Measurements from ENCODE around the gene CD22. TPM values are rescaled to one million over a fixed set of nuclear protein-coding genes. Genes with fewer than 3 reads are reported as not detected.

CD22 gene
- total and polyA plus RNA-seq, 2 of the 4 experiments (the other 2 are of a cell fraction) = 0.18 to 0.22 TPM

GRCh38 chr19:35305181-35305580 lies 23.8 kb upstream of the CD22 start:
- Histone ChIP-seq H3K27ac (ENCODE audit: insufficient read depth, low read length) (no peak overlapping the region), H2AK5ac (ENCODE audit: low read depth, low read length) (no peak overlapping the region), H3K9me1 (ENCODE audit: insufficient read depth, low read length) (no peaks in the 10 kb centered on the region), H3K4me2 (ENCODE audit: low read depth, low read length) (no peak overlapping the region), H2AFZ (replicated peaks; ENCODE audit: low read length, poor library complexity) (no peak overlapping the region), H4K20me1 (ENCODE audit: insufficient read depth, low read length) (no peaks in the 10 kb centered on the region), H2BK20ac (ENCODE audit: low read depth, low read length) (no peak overlapping the region), H2BK120ac (ENCODE audit: low read depth, low read length) (no peak overlapping the region), H4K91ac (ENCODE audit: insufficient read depth, low read depth, low read length) (no peak overlapping the region), H2BK5ac (ENCODE audit: low read depth, low read length, poor library complexity, severe bottlenecking) (no peak overlapping the region), H3K14ac (replicated peaks; ENCODE audit: low read depth, low read length) (no peak overlapping the region), H3K79me1 (ENCODE audit: low read depth in 1 of 2, low read length in 2 of 2) (no peaks in the 10 kb centered on the region), H3K36me3 (ENCODE audit: control insufficient read depth, insufficient read depth, low read length) (no peaks in the 10 kb centered on the region), H2BK15ac (ENCODE audit: low read depth, low read length) (no peak overlapping the region), H3K9me3 (ENCODE audit: control insufficient read depth, insufficient read depth, low read length) (no peaks in the 10 kb centered on the region), H3K4me3 (ENCODE audit: insufficient read depth, low read depth, low read length) (no peak overlapping the region), H3K9ac (ENCODE audit: low read depth, low read length) (no peak overlapping the region), H3K4ac (ENCODE audit: low read depth, low read length) (no peak overlapping the region), H3K4me1 (ENCODE audit: control insufficient read depth, insufficient read depth, low read length) (no peaks in the 10 kb centered on the region), H2AK9ac (replicated peaks; ENCODE audit: low read depth, low read length, poor library complexity) (no peak overlapping the region), H3K27me3 (ENCODE audit: control insufficient read depth, insufficient read depth, low read length) (peaks cover 4% of the 10 kb centered on the region), H3K56ac (ENCODE audit: extremely low read depth, insufficient read depth, low read length) (no peak overlapping the region), H4K8ac (ENCODE audit: low read depth in 2 of 2, low read length in 2 of 2) (no peak overlapping the region), H3K23ac (ENCODE audit: low read depth, low read length) (no peak overlapping the region), H3K18ac (ENCODE audit: low read depth, low read length) (no peak overlapping the region), H4K5ac (ENCODE audit: low read depth, low read length) (no peak overlapping the region)
- BruUV-seq (replicated peaks) = no TSS peak
- dilution Hi-C loops (cut with HindIII; ENCODE audit: low sequenced_read_pairs, unreplicated experiment) (no loop called here), intact Hi-C loops (cut with micrococcal nuclease) (no loop called here), in situ Hi-C loops (cut with MboI; ENCODE audit: low sequenced_read_pairs) (no loop called here)
- no peak for ATAC-seq (ENCODE audit: low read depth)
- DNase-seq = no peak
- ChIA-PET POLR2A (ENCODE audit: unreplicated experiment) (no interaction called here), CTCF (no interaction called here)
- 60% methylated on average over 1 of the region's 6 CpGs; no CpG with 5 or more reads in 1 of the 2 experiments for whole genome bisulfite sequencing, 2 experiments (ENCODE audit: extremely low coverage in 2 of 2, insufficient read length in 1 of 2)
- TF ChIP-seq SMC3 (IDR thresholded peaks at IDR 0.05; ENCODE audit: low read depth, low read length) (no peak), ELK1 (IDR thresholded peaks at IDR 0.05; ENCODE audit: borderline replicate concordance, low read depth, low read length) (no peak), NFE2L2 (IDR thresholded peaks at IDR 0.05; ENCODE audit: low read depth, low read length) (no peak), POLR2A (IDR thresholded peaks at IDR 0.05; ENCODE audit: low read depth, low read length) (no peak), CTCF (conservative IDR thresholded peaks at IDR 0.05; ENCODE audit: low read depth, low read length) (no peak), USF2 (IDR thresholded peaks at IDR 0.05; ENCODE audit: low read depth, low read length) (no peak), CHD1 (IDR thresholded peaks at IDR 0.05; ENCODE audit: low read depth, low read length) (no peak), MAFK (IDR thresholded peaks at IDR 0.05; ENCODE audit: low read depth, low read length) (no peak), CEBPB (IDR thresholded peaks at IDR 0.05; ENCODE audit: low read depth, low read length) (no peak), BHLHE40 (IDR thresholded peaks at IDR 0.05; ENCODE audit: low read depth, low read length) (no peak), FOS (IDR thresholded peaks at IDR 0.05; ENCODE audit: low read depth, low read length) (no peak), RCOR1 (IDR thresholded peaks at IDR 0.05; ENCODE audit: insufficient replicate concordance, low read length) (no peak), RAD21 (IDR thresholded peaks at IDR 0.05; ENCODE audit: low read length) (no peak), MAZ (IDR thresholded peaks at IDR 0.05; ENCODE audit: borderline replicate concordance, low read depth, low read length) (no peak), MXI1 (IDR thresholded peaks at IDR 0.05; ENCODE audit: borderline replicate concordance, low read depth, low read length) (no peak), RFX5 (IDR thresholded peaks at IDR 0.05; ENCODE audit: low read depth, low read length) (no peak)

Data from IMR-90 (cell line).